HG03196 (cell line): ENCODE measurements around the gene MCTP1.

Experiments
- ATAC-seq: cut with Tn5 transposase; IDR thresholded peaks from one replicate; pipeline ENCODE4 v1.9.1; 2021; ENCODE audit not compliant: unreplicated experiment

Gene MCTP1

GRCh38 chr5:95284572-95285408, at the start of gene MCTP1:
Gene MCTP1 (minus strand): TSS chr5:95285094.
- ATAC-seq: no peak

GRCh38 chr5:95332158-95332557, 47.3 kb upstream of the MCTP1 start:
- no peak for ATAC-seq

DNA sequence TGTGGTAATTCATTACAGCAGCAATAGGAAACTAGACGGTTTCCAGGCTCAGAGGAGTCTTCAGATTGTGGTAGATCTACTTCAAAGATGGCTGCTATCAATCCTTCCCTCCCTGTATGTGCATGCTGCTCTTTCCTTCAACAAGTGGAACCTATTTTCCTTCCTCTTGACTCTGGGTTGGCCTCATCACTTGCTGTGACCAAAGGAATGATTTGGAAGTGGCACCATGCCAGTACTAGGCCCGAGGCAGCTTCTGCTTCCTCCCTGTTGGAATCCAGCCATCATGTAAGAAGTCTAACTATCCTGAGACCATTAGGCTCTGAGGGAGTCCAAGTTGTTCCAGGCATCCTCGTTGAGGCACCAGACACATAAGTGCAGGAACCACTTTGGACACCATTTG, 46.5 kb upstream of the MCTP1 start:
- no peak for ATAC-seq

DNA sequence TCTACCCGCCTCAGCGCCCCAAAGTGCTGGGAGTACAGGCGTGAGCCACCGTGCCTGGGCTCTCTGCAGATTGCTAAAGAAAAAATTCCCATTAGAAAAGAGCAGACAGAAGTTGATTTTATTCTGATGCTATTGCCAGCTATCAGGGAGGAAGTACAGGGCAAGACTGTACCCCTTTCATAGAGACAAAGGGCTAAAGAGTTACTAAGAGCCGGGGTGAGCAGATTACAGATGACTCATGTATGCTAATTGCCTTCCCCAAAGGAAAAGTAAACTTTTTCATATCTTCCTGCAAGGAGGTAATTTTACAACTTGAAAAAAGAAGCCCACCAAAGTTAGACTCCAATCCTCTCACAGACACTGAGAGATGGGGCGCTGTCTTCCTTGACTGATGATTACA, 42.3 kb upstream of the MCTP1 start:
- ATAC-seq: no peak

DNA sequence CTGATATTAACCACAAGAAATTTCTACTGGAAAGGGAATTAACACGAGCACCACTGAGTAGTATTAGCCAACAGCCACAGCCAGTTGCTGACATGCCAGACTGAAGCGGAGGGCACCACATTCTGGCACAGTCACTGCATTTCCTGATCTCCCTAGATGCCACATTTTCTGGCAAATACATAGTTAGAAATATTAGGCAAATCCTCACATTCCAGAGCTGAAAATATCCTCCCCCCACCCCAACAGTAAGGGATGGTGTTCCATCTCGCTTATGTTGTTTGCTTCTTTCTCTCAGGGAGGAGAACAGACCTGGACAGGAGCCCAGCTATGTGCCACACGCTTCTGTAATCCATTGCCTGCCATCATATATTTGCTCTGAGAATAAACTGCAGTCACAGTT, 32.8 kb upstream of the MCTP1 start:
- no peak for ATAC-seq

DNA sequence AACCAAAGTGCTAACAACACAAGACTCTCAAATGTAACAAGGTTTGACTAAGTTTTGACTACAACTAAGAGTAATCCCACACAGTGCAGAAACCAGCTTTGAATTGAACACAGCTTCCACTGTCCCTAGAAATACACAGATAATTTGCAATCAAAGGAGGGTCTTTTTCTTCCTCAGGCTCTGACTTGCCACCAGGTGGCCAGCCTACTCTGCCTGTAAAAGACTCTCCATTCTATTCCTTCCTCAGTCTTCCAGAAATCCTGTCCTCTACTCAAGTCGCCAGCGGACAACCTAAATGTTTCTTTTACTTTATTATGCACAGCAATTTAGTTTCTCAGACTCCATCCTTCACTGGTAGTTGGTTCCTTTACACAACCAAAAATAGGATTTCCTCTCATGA, 32.2 kb upstream of the MCTP1 start:
- no peak for ATAC-seq

GRCh38 chr5:95304711-95305110, 19.8 kb upstream of the MCTP1 start:
- ATAC-seq: no peak

- no peak for ATAC-seq
Measured at GRCh38 chr5:95298651-95299050, 13.8 kb upstream of the MCTP1 start.

GRCh38 chr5:95296291-95296690, 11.4 kb upstream of the MCTP1 start:
- ATAC-seq: no peak

GRCh38 chr5:95285409-95285755, 488 bp upstream of the MCTP1 start:
- ATAC-seq: no peak

- no peak for ATAC-seq
Measured at GRCh38 chr5:95283761-95284571, 928 bp downstream of the MCTP1 start.

DNA sequence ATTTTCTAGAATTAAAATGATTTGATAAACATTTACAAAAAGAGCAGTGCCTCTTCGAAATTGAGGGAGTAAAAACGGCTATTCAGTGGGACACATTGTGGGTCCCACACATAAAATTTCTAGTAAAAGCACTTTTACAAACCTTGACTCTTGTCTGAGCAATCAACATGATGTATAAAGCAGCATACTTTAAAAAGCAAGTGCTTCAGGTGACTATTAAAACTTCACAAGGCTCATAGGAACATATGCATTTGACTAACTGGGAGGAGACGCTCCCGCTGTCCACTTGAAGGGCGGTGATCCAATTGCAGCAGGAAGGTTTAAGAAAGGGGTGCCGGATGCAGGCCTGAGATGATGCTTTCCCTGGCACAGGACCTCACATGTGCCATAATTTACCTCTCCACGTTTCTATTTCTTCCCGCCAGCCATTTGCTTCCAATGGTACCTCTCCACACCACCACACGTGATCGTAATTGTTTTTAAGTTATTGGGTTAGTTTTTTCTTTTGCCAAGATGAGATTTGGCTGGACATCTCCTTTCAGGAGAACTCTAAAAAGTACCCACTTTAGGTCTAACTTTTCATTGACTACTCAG, 1.8 kb downstream of the MCTP1 start:
- ATAC-seq: no peak

GRCh38 chr5:95281226-95281625, 3.7 kb downstream of the MCTP1 start:
- ATAC-seq: no peak

GRCh38 chr5:95280401-95281095, 4.3 kb downstream of the MCTP1 start:
- ATAC-seq: no peak

GRCh38 chr5:95274011-95274410, 10.9 kb downstream of the MCTP1 start:
- ATAC-seq: no peak

GRCh38 chr5:95272316-95272929, 12.5 kb downstream of the MCTP1 start:
- no peak for ATAC-seq

DNA sequence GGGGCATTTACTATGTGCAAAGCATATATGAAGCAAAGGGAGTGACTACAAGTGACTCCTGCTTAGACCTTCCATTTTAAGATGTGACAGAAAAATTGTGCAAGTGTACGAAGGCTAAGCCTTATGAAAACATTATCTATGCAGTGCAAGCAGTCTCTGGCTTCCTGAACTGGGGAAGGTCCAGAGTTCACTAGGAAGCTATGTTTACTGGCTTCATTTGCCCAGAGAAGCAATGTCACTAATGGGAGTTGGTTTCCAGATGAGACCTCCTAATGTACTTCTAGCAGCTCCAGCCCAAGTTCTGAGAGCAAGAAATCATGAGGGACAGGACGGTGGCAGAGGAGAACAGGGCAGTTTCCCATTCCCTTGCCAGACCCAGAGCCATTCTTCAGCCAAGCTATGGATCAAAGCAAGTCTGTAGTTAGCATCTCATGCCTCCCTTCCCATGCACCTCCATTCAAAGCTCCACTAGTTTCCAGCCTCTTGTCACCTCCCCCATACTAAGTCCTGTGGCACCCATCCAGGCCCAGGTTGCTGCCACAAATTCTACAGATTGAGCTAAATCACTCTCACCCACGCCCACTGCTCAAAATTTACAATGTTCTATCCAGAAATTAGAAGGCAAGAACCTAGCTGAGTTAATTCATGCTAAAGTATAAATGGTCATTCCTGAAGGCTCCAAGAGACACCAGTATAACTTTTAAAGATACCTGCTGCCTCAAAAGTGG, 21.8 kb downstream of the MCTP1 start:
- ATAC-seq: no peak

- no peak for ATAC-seq
Measured at GRCh38 chr5:95261437-95262175, 23.3 kb downstream of the MCTP1 start.

- no peak for ATAC-seq
Measured at GRCh38 chr5:95256991-95257390, 27.9 kb downstream of the MCTP1 start.

- no peak for ATAC-seq
Measured at GRCh38 chr5:95256446-95256845, 28.4 kb downstream of the MCTP1 start.
